Posterior vena cava (tissue), 2 donors: ENCODE results near the gene LMAN1L. TPM values are rescaled to one million over a fixed set of nuclear protein-coding genes. Genes with fewer than 3 reads are reported as not detected.

Experiments
- DNase-seq: peaks from one replicate; pipeline ENCODE4 v3.0.0-alpha.2; 2020; ENCODE audit warnings: low spot score
- intact Hi-C, 2 donors: fragments of 100-400 bp; cut with DNase I; formaldehyde crosslinking; loops; one replicate each; pipeline versions ENCODE4 v1.14.1 to v1.14.2; 2022 to 2023
- long read RNA-seq, 2 donors: library from polyadenylated mRNA; unstranded; transcript quantifications; one replicate each; pipeline ENCODE4 v2.0.0, GENCODE V29; 2020 to 2021
- total RNA-seq, 2 donors: library from RNA; stranded (reverse); fragmentation: NEBNext Ultra II Directional; extraction: Animal tissue kit (Norgen Biotek cat#: 25700); gene quantifications; one replicate each; pipeline ENCODE4 v1.2.1, GENCODE V29; 2021
- donor health status: DM: yes; HTN: yes; CAD: no.
- donor health status: DM: yes; HTN: yes; CAD: no.

Gene LMAN1L
- total RNA-seq = not detected
- long read RNA-seq, donor 1 = 0 reads
- long read RNA-seq, donor 2 = 0 reads

DNA sequence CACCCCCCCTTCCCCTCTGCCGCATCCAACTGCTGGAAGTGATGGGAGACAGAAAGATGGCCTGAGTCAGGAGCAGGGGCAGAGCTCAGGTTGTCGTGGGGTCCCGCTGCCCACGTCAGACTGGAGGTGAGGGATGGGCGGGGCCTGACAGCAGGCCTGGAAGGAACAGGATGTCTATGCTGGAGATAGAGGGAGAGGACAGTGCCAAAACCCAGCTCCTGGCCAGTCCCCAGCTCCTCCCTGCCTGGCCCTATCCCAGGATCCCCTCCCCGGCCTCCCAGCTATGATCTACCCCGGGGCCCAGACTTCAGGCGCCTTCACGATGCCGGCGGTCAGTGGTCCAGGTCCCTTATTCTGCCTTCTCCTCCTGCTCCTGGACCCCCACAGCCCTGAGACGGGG is at the start of gene LMAN1L:
TSS of gene LMAN1L (plus strand) at position 303 of the 400 bp plus-strand sequence. CDS start at position 323, 20 bp downstream.
- intact Hi-C loops = no loop called here
- DNase-seq = no peak

DNA sequence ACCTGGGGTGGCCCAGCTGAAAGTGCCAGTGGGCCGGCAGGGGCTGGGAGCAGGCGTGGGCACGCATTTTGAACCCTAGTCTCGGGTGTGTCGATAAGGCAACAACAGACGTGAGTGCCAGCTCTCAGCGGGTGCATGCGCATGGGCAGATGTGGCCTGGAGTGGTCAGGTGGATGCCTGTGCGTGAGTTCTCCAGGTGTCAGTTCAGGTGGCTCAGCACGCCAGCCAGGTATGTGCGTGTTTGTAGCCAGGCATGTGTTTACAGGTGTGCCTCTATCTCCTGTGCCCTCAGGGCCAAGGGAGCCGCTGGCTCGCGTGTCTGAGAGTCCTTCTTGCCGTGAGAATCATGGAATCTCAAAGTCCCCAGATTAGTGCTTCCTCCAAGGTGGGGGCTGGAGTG is 49.2 kb upstream of the LMAN1L start:
- intact Hi-C loops = loop anchor here in 1 of 2 donors (10.0 kb wide), 1 partner anchor 389 kb away; no protein-coding TSS in a partner anchor
- DNase-seq = no peak

DNA sequence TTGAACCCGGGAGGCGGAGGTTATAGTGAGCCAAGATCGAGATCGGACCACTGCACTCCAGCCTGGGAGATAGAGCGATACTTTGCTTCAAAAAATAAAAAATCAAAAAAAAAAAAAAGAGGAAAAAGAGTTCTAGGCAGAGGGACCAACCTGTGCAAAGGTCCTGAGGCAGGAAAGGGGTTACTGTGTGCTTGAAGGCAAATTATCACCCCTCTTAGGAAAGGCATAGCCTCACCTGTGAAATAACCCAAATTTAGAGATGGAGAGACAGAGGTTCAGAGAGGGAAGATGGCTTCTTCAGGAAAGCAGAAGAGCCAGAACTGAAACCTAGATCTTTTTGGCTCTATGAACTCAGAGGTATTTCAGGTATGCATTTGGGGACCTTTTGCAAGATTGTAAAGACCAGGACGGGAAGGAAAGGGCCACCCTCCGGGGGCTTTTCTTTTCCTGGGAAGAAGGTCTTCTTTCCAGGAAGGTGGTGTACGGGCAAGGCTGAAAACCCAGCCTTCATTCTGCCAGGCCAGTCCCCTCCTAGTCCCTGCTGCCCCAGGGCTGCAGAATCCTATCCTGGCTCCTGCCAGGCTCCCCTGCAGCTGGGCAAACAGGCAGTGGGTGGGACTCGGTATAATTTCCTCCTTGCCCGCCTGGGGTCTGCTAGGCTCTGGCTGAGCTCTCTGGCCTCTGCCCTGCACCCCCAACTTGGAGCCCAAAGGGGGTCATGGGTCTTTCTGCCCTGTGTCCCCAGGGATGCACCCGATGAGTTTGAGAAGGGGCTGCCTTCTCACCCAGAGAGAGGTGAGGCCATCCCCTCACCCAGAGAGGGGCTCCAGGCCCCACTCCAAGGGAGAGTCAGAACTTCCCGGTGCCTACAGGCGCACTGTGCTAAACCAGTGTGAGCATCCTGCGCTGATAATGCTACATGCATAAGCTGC is 45.2 kb upstream of the LMAN1L start:
- no peak for DNase-seq
- intact Hi-C loops = loop anchor here (2.0 to 10.0 kb wide), 4 partner anchors 133 to 395 kb away; no protein-coding TSS in a partner anchor

DNA sequence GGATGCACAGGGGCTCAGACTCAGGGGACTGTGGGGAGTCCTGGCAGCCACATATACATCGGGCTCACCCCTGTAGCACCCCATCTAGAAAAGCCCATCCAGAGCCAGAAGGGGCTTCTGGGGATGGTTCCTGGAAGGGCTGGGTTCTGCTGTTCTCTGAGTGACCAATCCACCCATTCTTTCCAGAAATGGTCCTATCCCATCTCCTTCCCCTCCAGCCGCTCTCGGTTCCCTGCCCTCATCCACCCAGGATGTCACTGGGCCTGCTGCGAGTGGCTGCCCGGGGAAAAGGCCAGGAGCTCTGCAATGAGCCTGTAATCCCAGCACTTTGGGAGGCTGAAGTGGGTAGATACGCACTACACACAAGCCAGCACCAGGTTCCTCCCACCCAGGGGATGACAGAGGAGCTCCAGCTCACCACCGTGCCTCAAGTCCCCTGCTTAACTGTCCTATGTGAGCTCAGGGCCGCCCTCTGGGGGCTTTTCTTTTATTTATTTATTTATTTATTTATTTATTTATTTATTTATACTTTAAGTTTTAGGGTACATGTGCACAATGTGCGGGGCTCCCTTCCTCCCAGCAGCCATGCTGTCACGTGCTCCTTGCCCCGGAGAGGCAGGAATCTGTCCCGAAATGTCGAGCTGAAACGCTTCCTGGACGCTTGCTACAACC is 44.4 kb upstream of the LMAN1L start:
- intact Hi-C loops = loop anchor here (2.0 to 10.0 kb wide), 4 partner anchors 133 to 396 kb away; no protein-coding TSS in a partner anchor
- DNase-seq = no peak

DNA sequence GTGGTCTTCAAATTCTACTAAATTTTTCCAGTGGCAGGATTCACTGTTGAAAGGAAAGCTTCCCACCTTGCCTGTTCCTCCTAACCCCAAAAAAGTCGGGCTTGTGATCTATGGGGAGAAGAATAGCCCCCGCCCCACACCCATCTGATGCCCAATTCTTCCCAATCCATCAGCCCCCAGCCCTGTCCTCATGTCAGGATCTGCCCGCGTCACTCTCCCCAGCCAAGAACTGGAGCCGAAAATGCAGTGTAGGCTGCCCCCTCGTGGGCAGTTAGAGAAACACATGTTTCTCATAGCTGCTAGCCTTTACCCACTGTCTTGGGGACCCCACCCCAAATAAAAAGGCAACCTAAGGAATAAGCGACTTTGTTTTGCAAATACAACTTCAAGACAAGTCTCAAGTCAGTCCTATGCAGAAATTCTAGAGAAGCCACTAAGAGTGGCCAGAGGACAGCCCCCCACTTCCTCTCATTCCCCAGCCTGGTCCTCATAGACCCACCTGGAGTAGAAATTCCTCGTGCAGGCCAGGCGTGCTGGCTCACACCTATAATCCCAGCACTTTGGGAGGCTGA is 43.8 kb upstream of the LMAN1L start:
- intact Hi-C loops = loop anchor here (2.0 to 10.0 kb wide), 4 partner anchors 134 to 397 kb away; no protein-coding TSS in a partner anchor
- peak; percentile 89 for DNase-seq

DNA sequence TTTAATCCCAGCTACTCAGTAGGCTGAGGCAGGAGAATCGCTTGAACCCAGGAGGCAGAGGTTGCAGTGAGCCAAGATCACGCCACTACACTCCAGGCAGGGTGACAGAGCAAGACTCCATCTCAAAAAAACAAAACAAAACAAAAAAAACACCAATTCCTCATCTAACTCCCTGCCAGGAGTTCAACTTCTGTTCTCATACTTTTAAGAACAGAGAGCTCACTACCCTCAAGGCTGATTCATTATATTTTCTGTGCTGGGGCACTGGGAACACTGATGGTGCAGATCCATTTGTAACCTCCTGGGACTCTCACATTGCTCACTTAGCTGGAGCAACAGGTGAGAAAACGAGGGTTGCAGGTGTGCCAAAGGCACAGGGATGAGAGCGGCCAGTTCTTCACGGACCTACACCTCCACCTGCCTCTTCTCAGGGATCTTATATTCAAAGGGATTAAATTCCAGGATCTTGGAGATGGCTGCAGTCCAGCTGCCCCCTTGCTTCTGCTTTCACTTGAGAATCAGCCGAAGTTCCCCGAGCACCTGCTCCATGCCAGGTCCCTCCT is 43.1 kb upstream of the LMAN1L start:
- intact Hi-C loops = loop anchor here (2.0 to 10.0 kb wide), 7 partner anchors 31 to 397 kb away; partner anchors contain the start of gene RPP25 (in 1 of the 2)

DNA sequence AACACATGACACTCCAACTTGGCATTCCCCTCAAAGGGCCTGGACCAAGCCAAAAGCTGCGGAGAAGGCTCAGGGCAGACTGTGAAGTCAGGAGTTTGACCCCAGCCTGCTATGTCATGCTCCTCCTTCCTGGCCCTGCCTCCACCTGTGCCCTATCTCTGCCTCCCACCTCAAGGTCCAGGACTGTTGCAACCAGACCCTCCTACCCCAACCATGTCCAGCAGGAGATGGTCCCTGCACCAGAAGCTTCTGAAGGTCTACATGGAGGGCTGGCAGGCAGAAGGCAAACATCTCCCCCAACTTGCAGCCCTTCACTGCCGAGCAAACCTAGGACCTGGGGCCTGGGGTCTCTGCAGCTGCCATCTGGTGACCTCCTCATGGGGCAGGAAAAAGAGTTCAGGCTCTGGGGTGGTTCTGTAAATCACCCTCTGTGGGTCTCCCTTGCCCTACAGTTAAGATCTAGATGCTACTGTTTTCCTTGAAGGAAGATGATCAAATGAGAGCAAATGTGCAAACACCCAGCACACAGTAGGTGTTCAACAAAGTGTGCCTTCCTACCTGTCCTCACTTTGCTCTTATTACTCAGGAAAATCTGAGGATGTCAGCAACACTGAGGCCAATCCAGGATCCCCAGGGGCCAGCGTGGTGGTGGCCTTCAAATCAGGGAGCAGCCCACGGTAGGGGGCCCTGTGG is 42.3 kb upstream of the LMAN1L start:
- DNase-seq = no peak
- intact Hi-C loops = loop anchor here (2.0 to 10.0 kb wide), 3 partner anchors 30 to 184 kb away; partner anchors contain the start of gene RPP25 (in 1 of the 2)

More for the DNA sequence above, 43.1 kb upstream of the LMAN1L start:
- no peak for DNase-seq

DNA sequence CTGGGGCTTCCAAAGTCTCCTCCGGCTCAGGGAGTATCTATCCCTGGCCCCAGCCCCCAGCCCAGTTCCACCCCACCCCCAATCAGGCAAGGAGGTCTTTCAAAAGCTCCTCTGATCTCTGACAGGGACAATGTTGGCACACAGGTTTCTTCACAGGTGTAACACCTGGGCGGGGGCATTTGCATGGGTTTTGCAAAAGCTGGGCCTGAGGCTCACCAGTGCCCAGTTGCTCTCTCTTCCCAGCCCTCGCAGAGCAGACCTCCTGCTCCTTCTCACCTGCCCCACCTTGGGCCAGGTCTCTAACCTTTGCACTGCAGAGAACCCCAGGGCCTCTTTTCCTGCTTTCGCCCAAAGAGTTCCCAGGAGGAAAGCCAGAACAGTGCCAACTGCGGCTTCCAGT is 39.3 kb upstream of the LMAN1L start:
- no peak for DNase-seq
- intact Hi-C loops = loop anchor here (5.0 to 10.0 kb wide), 2 partner anchors 174 to 181 kb away; partner anchors contain the start of gene RPP25 (in 1 of the 2)

DNA sequence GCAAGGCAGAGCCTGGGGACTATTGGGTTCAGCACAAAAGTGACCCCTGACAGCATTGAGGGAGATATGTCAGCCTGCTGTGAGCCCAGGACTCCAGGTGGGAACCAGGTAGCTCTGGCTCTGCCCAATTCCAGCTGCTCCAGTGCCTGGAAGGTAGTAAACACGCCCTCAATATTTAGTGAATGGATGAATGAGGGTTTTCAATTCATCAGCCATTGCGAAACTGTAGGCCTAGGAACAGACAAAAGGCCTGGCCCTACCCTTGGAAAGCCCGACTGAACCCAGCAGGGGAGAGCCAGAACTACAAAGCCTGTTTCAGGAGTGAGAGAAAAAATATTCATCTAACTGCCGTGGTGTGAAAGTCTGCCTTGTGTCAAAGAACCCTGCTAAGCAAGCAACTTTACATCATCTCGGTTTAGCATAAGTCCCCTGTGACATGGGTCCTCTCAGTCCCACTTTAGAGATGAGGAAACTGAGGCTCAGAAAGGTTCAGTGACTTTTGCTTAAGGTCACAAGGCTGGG is 38.8 kb upstream of the LMAN1L start:
- intact Hi-C loops = loop anchor here (5.0 to 10.0 kb wide), 2 partner anchors 174 to 181 kb away; partner anchors contain the start of gene RPP25 (in 1 of the 2)
- DNase-seq = no peak

DNA sequence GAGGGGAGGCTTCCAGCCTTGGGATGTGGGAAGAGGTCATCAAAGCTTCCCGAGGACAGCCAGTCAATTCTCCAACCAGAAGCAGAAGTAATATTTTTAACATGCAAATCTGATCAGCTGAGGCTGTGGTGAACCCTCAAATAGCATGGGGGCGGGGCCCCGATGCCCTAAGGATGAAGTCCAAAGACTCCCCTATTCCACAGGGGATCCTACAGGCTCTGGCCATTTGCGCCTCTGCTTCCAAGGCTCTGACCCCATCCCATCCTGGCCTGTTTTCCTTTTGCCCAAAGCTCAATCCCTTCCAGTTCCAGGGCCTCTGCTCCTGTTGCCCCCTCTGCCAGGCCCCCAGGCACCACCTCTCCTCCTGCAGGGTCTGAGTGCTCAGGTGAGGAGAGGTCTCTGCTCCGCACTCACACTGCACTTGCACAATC is 37.5 kb upstream of the LMAN1L start:
- intact Hi-C loops = loop anchor here in 1 of 2 donors (10.0 kb wide), 1 partner anchor 180 kb away; the partner anchor contains the start of gene RPP25
- no peak for DNase-seq

DNA sequence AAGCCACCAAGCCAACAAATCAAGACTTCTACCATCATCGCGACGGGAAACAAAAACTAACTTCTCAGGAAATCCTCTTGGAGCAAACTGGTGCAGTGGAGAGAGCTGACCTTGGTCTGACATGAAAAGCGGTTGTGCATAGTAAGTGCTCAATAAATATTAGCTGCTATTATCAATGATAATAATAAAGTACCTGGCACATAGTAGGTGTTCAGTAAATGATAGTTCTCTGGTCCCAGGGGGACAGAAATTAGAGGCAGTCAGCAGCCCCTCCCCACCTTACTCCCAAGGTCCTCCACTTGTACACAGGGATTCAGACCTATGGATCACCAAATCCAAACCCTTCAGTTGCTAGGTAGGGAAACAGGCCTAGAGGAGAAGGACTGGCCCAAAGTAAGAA is 36.7 kb upstream of the LMAN1L start:
- no peak for DNase-seq
- intact Hi-C loops = loop anchor here in 1 of 2 donors (1.0 to 10.0 kb wide), 2 partner anchors 21 to 179 kb away; partner anchors contain the start of gene RPP25

DNA sequence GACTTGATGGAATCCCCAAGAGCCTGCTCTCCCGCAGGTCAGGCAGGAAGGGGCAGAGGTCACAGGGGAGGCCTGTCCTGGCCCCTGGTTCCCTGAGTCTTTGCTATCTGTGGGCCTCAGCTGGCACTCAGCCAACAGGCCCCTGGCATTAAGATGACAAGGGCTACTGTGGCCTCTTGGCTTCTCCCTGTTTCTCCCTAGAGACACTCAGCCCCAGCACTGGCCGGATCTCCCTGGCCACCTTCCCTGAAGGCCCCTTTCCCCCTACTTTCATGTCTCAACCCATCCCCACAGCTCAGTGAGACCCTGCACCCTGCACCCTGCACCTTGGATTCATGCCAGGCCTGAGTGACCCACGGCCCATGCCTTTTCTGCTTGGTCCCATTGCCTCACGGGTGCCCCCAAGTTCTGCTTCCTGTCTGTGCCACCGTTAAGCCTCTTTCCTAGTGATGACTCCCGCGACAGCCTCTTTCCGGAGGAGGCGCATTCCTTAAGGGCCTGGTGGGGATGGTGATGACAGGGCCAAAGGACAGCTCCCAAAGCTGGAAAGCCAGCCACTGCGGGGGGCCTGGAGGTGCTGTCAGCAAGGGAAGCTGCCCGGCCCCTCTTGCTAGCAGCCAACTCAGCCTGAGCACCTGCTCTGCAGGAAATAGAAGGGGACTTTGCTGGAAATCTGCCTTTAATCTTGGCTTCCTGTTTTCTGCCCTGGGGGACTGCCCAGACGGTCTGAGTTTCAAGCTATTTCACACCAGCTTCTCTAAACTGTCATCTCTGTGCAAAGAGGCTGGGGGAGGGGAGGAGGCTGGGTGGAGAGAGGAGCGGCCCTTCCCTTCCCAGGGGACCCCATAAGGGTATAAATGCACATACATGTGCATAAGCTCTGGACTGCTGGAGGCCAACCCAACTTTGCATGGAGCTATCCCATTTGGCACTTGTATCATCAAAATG is 35.5 kb upstream of the LMAN1L start:
- DNase-seq = no peak
- intact Hi-C loops = loop anchor here in 1 of 2 donors (1.0 to 10.0 kb wide), 2 partner anchors 20 to 178 kb away; partner anchors contain the start of gene RPP25

DNA sequence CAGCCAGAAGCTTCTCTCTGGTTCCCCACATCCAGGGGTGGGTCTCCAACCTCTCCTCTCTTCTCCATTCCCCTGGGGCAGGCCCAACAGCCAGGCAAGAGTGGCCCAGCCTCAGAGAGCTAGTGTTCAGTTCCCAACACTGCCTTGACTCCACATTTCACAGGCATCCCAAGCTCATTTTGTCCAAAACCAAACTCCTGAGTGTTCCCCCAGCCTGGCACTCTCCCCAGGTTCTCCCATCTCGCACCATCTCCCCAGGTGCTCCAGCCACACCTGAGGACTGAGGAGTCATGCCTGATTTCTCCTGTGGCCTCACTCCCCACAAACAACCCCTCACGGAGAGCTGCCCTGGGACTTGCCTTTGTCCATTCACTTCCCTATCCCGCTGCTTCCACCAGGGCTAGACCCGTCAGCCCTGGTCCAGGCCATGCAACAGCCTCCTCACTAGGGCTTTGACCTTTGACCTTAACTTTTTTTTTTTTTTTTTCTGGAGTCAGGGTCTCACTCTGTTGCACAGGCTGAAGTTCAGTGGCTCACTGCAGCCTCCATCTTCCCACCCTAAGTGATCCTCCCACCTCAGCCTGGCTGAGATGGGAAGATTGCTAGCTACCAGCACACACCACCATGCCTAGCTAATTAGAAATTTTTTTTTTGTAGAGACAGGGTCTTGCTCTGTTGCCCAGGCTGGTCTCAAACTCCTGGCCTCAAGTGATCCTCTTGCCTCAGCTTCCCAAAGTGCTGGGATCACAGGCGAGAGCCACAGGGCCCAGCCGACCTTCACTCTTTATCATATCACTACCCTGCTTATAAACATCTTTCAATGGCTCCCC is 34.7 kb upstream of the LMAN1L start:
- DNase-seq = no peak
- intact Hi-C loops = loop anchor here in 1 of 2 donors (10.0 kb wide), 1 partner anchor 177 kb away; the partner anchor contains the start of gene RPP25

DNA sequence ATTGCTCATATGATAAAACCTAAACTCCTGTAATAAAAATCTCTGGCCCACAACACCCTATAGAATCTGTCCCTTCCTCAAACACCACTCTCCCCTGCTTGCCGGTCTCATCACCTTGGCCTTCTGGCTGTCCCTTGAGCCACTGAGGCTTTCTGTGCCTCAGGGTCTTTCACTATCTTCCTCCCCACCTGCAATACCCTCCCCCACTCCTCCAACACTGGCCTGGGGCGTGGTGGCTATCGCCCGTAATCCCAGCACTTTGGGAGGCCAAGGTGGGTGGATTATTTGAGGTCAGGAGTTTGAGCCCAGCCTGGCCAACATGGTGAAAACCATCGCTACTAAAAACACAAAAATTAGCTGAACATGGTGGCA is 34.0 kb upstream of the LMAN1L start:
- intact Hi-C loops = loop anchor here in 1 of 2 donors (10.0 kb wide), 1 partner anchor 176 kb away; the partner anchor contains the start of gene RPP25

DNA sequence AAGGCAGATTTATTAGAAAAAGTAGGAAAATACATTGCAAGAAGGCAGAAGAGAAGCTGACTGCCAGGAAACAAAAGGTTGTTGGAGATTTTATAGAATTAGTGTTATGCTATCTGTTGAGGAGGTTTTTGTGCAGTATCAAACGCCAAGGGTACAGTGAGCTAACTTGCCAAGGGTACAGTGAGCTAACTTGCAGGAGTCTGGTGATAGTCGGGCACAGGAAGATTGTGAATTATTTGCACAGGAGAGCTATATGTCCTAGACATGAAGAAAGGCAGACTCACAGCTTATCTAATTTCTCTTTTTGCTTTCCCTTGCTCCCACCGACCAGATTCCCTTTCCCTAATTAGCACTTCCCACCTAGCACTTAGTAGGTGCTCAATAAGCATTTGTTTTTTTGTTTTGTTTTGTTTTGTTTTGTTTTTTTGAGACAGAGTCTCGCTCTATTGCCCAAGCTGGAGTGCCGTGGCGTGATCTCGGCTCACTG is 33.4 kb upstream of the LMAN1L start:
- no peak for DNase-seq
- intact Hi-C loops = loop anchor here in 1 of 2 donors (10.0 kb wide), 1 partner anchor 176 kb away; the partner anchor contains the start of gene RPP25

More for the DNA sequence above, 34.0 kb upstream of the LMAN1L start:
- DNase-seq = no peak
